Astrocyte (in vitro differentiated cells and primary cell): ENCODE data around the gene MAML2. TPM values are rescaled to one million over a fixed set of nuclear protein-coding genes. Genes with fewer than 3 reads are reported as not detected.

Source experiments
- DNase-seq: peaks from one replicate; pipeline ENCODE4 v3.0.0-alpha.2; 2010; ENCODE audit warnings: low read depth
- FAIRE-seq: peaks from 2 replicates; lab custom pipeline; 2011; peaks lifted over from hg19 to GRCh38; lab: Jason Lieb, UNC
- H2AFZ ChIP-seq: 2 replicates; pipeline ENCODE4 v1.6.0; 2012; ENCODE audit warnings: low read depth, low read length, inconsistent platforms
- H3K27ac ChIP-seq: 2 replicates; pipeline ENCODE4 v1.5.1; 2011; ENCODE audit warnings: low read depth, low read length, inconsistent platforms
- H3K27me3 ChIP-seq: 2 replicates; pipeline ENCODE4 v1.6.0; 2011; ENCODE audit warnings: low read length, inconsistent platforms; ENCODE audit not compliant: insufficient read depth
- H3K36me3 ChIP-seq: 2 replicates; pipeline ENCODE4 v1.5.1; 2011; ENCODE audit warnings: low read length, inconsistent platforms; ENCODE audit not compliant: insufficient read depth
- H3K4me1 ChIP-seq: 2 replicates; pipeline ENCODE4 v1.5.1; 2011; ENCODE audit warnings: low read length, inconsistent platforms; ENCODE audit not compliant: insufficient read depth
- H3K4me2 ChIP-seq: 2 replicates; pipeline ENCODE4 v1.6.0; 2012; ENCODE audit warnings: low read length, inconsistent platforms
- H3K4me3 ChIP-seq: 2 replicates; pipeline ENCODE4 v1.5.1; 2011; ENCODE audit warnings: low read depth, mild to moderate bottlenecking, low read length, inconsistent platforms; ENCODE audit not compliant: insufficient read depth
- H3K79me2 ChIP-seq: 2 replicates; pipeline ENCODE4 v1.6.0; 2012; ENCODE audit warnings: mild to moderate bottlenecking, low read length, inconsistent platforms; ENCODE audit not compliant: insufficient read depth
- H3K9ac ChIP-seq: 2 replicates; pipeline ENCODE4 v1.6.0; 2012; ENCODE audit warnings: mild to moderate bottlenecking, low read length, inconsistent platforms
- H3K9me3 ChIP-seq: 2 replicates; pipeline ENCODE4 v1.5.1; 2012; ENCODE audit warnings: low read depth, mild to moderate bottlenecking, low read length, inconsistent platforms; ENCODE audit not compliant: insufficient read depth
- H4K20me1 ChIP-seq: 2 replicates; pipeline ENCODE4 v1.6.0; 2012; ENCODE audit warnings: low read length, inconsistent platforms; ENCODE audit not compliant: insufficient read depth
- H3K27ac Mint-ChIP-seq: one replicate; pipeline ENCODE4 v1.8.0; 2021; ENCODE audit warnings: mild to moderate bottlenecking, mixed read lengths; ENCODE audit not compliant: unreplicated experiment
- H3K27me3 Mint-ChIP-seq: one replicate; pipeline ENCODE4 v1.8.0; 2021; ENCODE audit warnings: low read depth, mixed read lengths; ENCODE audit not compliant: unreplicated experiment
- H3K36me3 Mint-ChIP-seq: one replicate; pipeline ENCODE4 v1.8.0; 2021; ENCODE audit warnings: low read depth, mixed read lengths; ENCODE audit not compliant: unreplicated experiment
- H3K4me1 Mint-ChIP-seq: one replicate; pipeline ENCODE4 v1.8.0; 2021; ENCODE audit warnings: low read depth, mixed read lengths; ENCODE audit not compliant: unreplicated experiment
- H3K4me3 Mint-ChIP-seq: one replicate; pipeline ENCODE4 v1.8.0; 2021; ENCODE audit warnings: mild to moderate bottlenecking, moderate library complexity, mixed read lengths; ENCODE audit not compliant: unreplicated experiment
- H3K9me3 Mint-ChIP-seq: one replicate; pipeline ENCODE4 v1.8.0; 2021; ENCODE audit warnings: mild to moderate bottlenecking, mixed read lengths; ENCODE audit not compliant: unreplicated experiment
- CTCF ChIP-seq: IDR thresholded peaks from 2 replicates; pipeline ENCODE4 v1.5.1; 2011; ENCODE audit warnings: low read depth, mild to moderate bottlenecking, inconsistent platforms, low read length, moderate library complexity; ENCODE audit not compliant: insufficient read depth
- EZH2 ChIP-seq: IDR thresholded peaks from 2 replicates; pipeline ENCODE4 v1.6.1; 2012; ENCODE audit warnings: mild to moderate bottlenecking, low read length, inconsistent platforms; ENCODE audit not compliant: insufficient read depth
- total RNA-seq: library from RNA; stranded (reverse); gene quantifications from 2 replicates; pipeline ENCODE4 v1.2.1, GENCODE V29; 2021

MAML2 gene
- total RNA-seq, 1 donor from 2014 or later: 27.4 TPM

- Histone ChIP-seq H2AFZ (no peak overlapping the region), H3K27ac (no peak overlapping the region), H3K4me3 (no peak overlapping the region), H3K9ac (no peak overlapping the region), H3K9me3 (no peaks in the 10 kb centered on the region), H3K4me2 (peak overlapping the region; percentile 1), H3K36me3 (no peaks in the 10 kb centered on the region), H3K79me2 (peaks cover 86% of the 10 kb centered on the region), H3K4me1 (peaks cover 38% of the 10 kb centered on the region), H4K20me1 (no peaks in the 10 kb centered on the region), H3K27me3 (no peaks in the 10 kb centered on the region)
- no peak for TF ChIP-seq CTCF
- TF ChIP-seq EZH2: no peak
- Mint-ChIP-seq H3K27ac (peak overlapping the region; percentile 89), H3K4me1 (peaks cover 69% of the 10 kb centered on the region), H3K4me3 (peak overlapping the region; percentile 70), H3K27me3 (no peaks in the 10 kb centered on the region), H3K9me3 (no peaks in the 10 kb centered on the region), H3K36me3 (peaks cover 8% of the 10 kb centered on the region)
- DNase-seq (no peak), FAIRE-seq (no peak)
These were observed 86.6 kb downstream of the MAML2 start for GRCh38 chr11:96256215-96257011.

GRCh38 chr11:96254854-96255253, 88.1 kb downstream of the MAML2 start:
- H3K27me3 Mint-ChIP-seq: no peaks in the 10 kb centered on the region
- H3K9me3 Mint-ChIP-seq: no peaks in the 10 kb centered on the region
- DNase-seq: no peak
- Histone ChIP-seq H3K79me2 (peaks cover 82% of the 10 kb centered on the region), H3K4me2 (no peak overlapping the region), H2AFZ (no peak overlapping the region), H3K36me3 (no peaks in the 10 kb centered on the region), H3K4me1 (peaks cover 32% of the 10 kb centered on the region), H3K4me3 (no peak overlapping the region), H3K9ac (no peak overlapping the region), H3K9me3 (no peaks in the 10 kb centered on the region), H4K20me1 (no peaks in the 10 kb centered on the region), H3K27me3 (no peaks in the 10 kb centered on the region), H3K27ac (no peak overlapping the region)
- TF ChIP-seq CTCF: no peak
- TF ChIP-seq EZH2: no peak
- H3K4me1 Mint-ChIP-seq: peaks cover 63% of the 10 kb centered on the region
- peaks cover 8% of the 10 kb centered on the region for H3K36me3 Mint-ChIP-seq
- H3K4me3 Mint-ChIP-seq: no peak overlapping the region
- FAIRE-seq: no peak
- H3K27ac Mint-ChIP-seq: no peak overlapping the region

- Mint-ChIP-seq H3K4me3 (peak overlapping the region; percentile 51), H3K27ac (peak overlapping the region; percentile 80), H3K36me3 (peaks cover 10% of the 10 kb centered on the region), H3K9me3 (no peaks in the 10 kb centered on the region), H3K27me3 (no peaks in the 10 kb centered on the region), H3K4me1 (peaks cover 60% of the 10 kb centered on the region)
- Histone ChIP-seq H3K4me2 (peak overlapping the region; percentile 80), H4K20me1 (no peaks in the 10 kb centered on the region), H2AFZ (no peak overlapping the region), H3K9me3 (no peaks in the 10 kb centered on the region), H3K36me3 (no peaks in the 10 kb centered on the region), H3K27me3 (no peaks in the 10 kb centered on the region), H3K79me2 (peaks cover 88% of the 10 kb centered on the region), H3K27ac (peak overlapping the region; percentile 46), H3K4me1 (peaks cover 24% of the 10 kb centered on the region), H3K9ac (peak overlapping the region; percentile 59), H3K4me3 (peak overlapping the region; percentile 40)
- FAIRE-seq: no peak
- peak; percentile 88 for DNase-seq
- TF ChIP-seq EZH2 (no peak), CTCF (no peak)
These were observed 88.9 kb downstream of the MAML2 start for GRCh38 chr11:96254087-96254486.
